SK-N-SH (cell line): ENCODE results near the gene OSGEP. TPM values are rescaled to one million over a fixed set of nuclear protein-coding genes. Genes with fewer than 3 reads are reported as not detected.
A peak's percentile ranks its signal among the peaks of the same experiment; 100 is the strongest.

Experiments
- CTCF ChIA-PET: fragments of 300-600, 350-600 bp; formaldehyde crosslinking; extraction: SDS; loops from one replicate; lab custom pipeline; 2021; lab: Yijun Ruan, JAX
- POLR2A ChIA-PET: fragments of 350-600 bp; sonication (Branson Sonifier 250); formaldehyde crosslinking; extraction: SDS; loops from one replicate; lab custom pipeline; 2020; ENCODE audit warnings: antibody characterized with exemption, inconsistent platforms; lab: Yijun Ruan, JAX
- DNase-seq: peaks from one replicate; pipeline ENCODE4 v3.0.0; 2012
- H2AFZ ChIP-seq: fragments of 200-600 bp; sonication (generic); 2 replicates; pipeline ENCODE4 v1.8.1; 2016; ENCODE audit warnings: antibody characterized with exemption, mild to moderate bottlenecking, low read depth
- H3F3A ChIP-seq: fragments of 200-600 bp; sonication (generic); replicated peaks from 2 replicates; pipeline ENCODE3; 2016; ENCODE audit warnings: antibody characterized with exemption, mild to moderate bottlenecking; ENCODE audit not compliant: insufficient read depth
- H3K27ac ChIP-seq, 2 experiments: fragments of 200-500 bp in 1 of 2; fragments of 200-600 bp in 1 of 2; sonication (Bioruptor generic) in 1 of 2; sonication (generic), shearing (Covaris generic) in 1 of 2; 2 replicates each; pipeline versions ENCODE4 v1.5.1 to v1.6.1; 2014 to 2016; ENCODE audit warnings: low read depth in 2 of 2, inconsistent platforms in 1 of 2, low read length in 1 of 2, mild to moderate bottlenecking in 1 of 2, mixed read lengths in 1 of 2
- H3K27me3 ChIP-seq: fragments of 200-600 bp; sonication (generic), shearing (Covaris generic); 2 replicates; pipeline ENCODE4 v1.6.1; 2016; ENCODE audit warnings: mixed run types; ENCODE audit not compliant: insufficient read depth
- H3K36me3 ChIP-seq, 2 experiments: fragments of 200-500 bp in 1 of 2; fragments of 200-600 bp in 1 of 2; sonication (Bioruptor generic) in 1 of 2; sonication (generic) in 1 of 2; replicated peaks in 1 of 2; 2 replicates each; pipeline versions ENCODE3 to v1.5.1; 2014 to 2016; ENCODE audit warnings: low read length in 1 of 2, mild to moderate bottlenecking in 1 of 2; ENCODE audit not compliant: insufficient read depth in 2 of 2, control insufficient read depth in 1 of 2
- H3K4me1 ChIP-seq, 2 experiments: fragments of 200-500 bp in 1 of 2; fragments of 200-600 bp in 1 of 2; sonication (Bioruptor generic) in 1 of 2; sonication (generic), shearing (Covaris generic) in 1 of 2; 2 replicates each; pipeline versions ENCODE4 v1.5.1 to v1.6.1; 2014 to 2016; ENCODE audit warnings: low read depth in 1 of 2, low read length in 1 of 2, mixed run types in 1 of 2; ENCODE audit not compliant: insufficient read depth in 2 of 2, control insufficient read depth in 1 of 2
- H3K4me2 ChIP-seq: fragments of 200-600 bp; sonication (generic), shearing (Covaris generic); 2 replicates; pipeline ENCODE4 v1.6.1; 2017; ENCODE audit warnings: mixed run types
- H3K4me3 ChIP-seq, 2 experiments: fragments of 200-500 bp in 1 of 2; fragments of 200-600 bp in 1 of 2; sonication (Bioruptor generic) in 1 of 2; sonication (generic), shearing (Covaris generic) in 1 of 2; 2 replicates each; pipeline versions ENCODE4 v1.5.1 to v1.8.1; 2014 to 2016; ENCODE audit warnings: low read depth in 2 of 2, inconsistent platforms in 1 of 2, low read length in 1 of 2, mild to moderate bottlenecking in 1 of 2, mixed read lengths in 1 of 2, moderate library complexity in 1 of 2
- H3K79me2 ChIP-seq: fragments of 200-600 bp; sonication (generic); 2 replicates; pipeline ENCODE4 v1.8.1; 2017; ENCODE audit warnings: mild to moderate bottlenecking; ENCODE audit not compliant: insufficient read depth
- H3K9ac ChIP-seq: fragments of 200-600 bp; sonication (generic); 2 replicates; pipeline ENCODE4 v1.6.1; 2017; ENCODE audit warnings: mixed run types
- H3K9me2 ChIP-seq: fragments of 200-600 bp; sonication (generic); 2 replicates; pipeline ENCODE4 v1.6.1; 2017; ENCODE audit warnings: mixed run types
- H3K9me3 ChIP-seq: fragments of 200-600 bp; sonication (generic); 2 replicates; pipeline ENCODE4 v1.6.1; 2017; ENCODE audit warnings: mixed run types, mild to moderate bottlenecking, moderate library complexity
- H4K20me1 ChIP-seq: fragments of 200-600 bp; sonication (generic); 2 replicates; pipeline ENCODE4 v1.6.1; 2017; ENCODE audit warnings: mild to moderate bottlenecking, mixed run types; ENCODE audit not compliant: insufficient read depth
- ELF1 ChIP-seq: IDR thresholded peaks from 2 replicates; pipeline ENCODE4 v1.4.0; 2012
- GABPA ChIP-seq: IDR thresholded peaks from 2 replicates; pipeline ENCODE4 v1.4.0; 2012; ENCODE audit warnings: low read depth, mild to moderate bottlenecking
- MXI1 ChIP-seq: IDR thresholded peaks from 2 replicates; pipeline ENCODE4 v1.6.1; 2012; ENCODE audit warnings: mild to moderate bottlenecking, low read depth, low read length, improper control_type of control experiment
- NFIC ChIP-seq: IDR thresholded peaks from 2 replicates; pipeline ENCODE4 v1.4.0; 2012; ENCODE audit warnings: borderline replicate concordance
- POLR2AphosphoS5 ChIP-seq: IDR thresholded peaks from 2 replicates; pipeline ENCODE4 v1.6.1; 2012; ENCODE audit warnings: low read depth, low read length
- RAD21 ChIP-seq: IDR thresholded peaks from 2 replicates; pipeline ENCODE4 v1.6.1; 2012; ENCODE audit warnings: mild to moderate bottlenecking, low read length
- RCOR1 ChIP-seq: fragments of 150-350 bp; IDR thresholded peaks from 2 replicates; pipeline ENCODE4 v1.6.1; 2017; ENCODE audit warnings: antibody characterized with exemption, low read length
- TAF1 ChIP-seq: IDR thresholded peaks from 2 replicates; pipeline ENCODE4 v1.6.1; 2012; ENCODE audit warnings: low read depth, mild to moderate bottlenecking, low read length, moderate library complexity, borderline replicate concordance
- TCF12 ChIP-seq: IDR thresholded peaks from 2 replicates; pipeline ENCODE4 v1.4.0; 2012
- WGBS: methylation state at CpG from one replicate; pipeline ENCODE4 v1.1.6; 2017; ENCODE audit warnings: low lambda C conversion rate; 5-methylcytosine and 5-hydroxymethylcytosine counted together
- polyA plus RNA-seq, 3 experiments: library from polyadenylated mRNA; depleted of rRNA; stranded (reverse); fragments of >200 nt; gene quantifications; 2 replicates each; pipeline ENCODE4 v1.2.3, GENCODE V29; 2012
- TF ChIP-seq, protein P1 (sequence below): IDR thresholded peaks from 2 replicates; pipeline ENCODE4 v1.6.1; 2012; ENCODE audit warnings: mild to moderate bottlenecking, low read depth, low read length, moderate library complexity
- TF ChIP-seq, protein P2 (sequence below): IDR thresholded peaks from 2 replicates; pipeline ENCODE4 v1.4.0; 2012; ENCODE audit warnings: low read depth
- TF ChIP-seq, protein P3 (sequence below): IDR thresholded peaks from 2 replicates; pipeline ENCODE4; 2012

The OSGEP gene
- polyA plus RNA-seq, 1 of the 3 experiments (the other 2 are of a cell fraction): 32.9 TPM

DNA sequence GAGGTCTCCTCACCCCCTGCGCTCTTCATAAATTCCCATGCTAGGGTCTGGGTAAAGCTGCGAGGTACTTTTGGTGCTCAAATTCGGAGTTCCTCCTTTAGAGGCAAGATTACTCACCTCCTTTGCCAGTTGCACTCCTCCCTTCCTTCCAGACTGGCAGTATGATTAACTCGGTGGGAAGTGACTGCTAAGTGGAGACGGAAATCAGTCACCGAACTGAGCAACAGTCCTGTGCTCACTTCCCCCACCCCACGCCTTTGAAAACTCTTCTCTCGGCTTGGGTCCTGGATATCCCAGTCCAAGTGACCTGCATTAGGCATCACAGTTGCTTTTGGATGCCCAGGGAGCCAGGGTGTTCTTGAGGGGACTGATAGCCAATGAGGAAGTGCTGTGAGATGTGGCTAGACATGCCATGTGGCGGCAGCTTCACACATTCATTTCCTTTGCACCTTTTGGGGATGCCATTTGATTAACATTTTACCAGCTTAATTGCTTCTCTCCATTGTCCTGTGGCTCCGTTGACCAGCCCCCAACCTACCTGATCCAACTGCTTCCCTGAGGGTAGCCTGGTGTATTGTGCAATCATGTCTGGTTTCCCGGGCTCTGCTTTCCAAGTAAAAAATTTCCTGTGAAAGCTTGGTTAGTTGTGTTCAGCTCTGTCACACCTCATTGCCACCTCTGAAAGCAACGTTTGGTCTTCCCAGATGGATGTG is 15.4 kb upstream of the OSGEP start:
- Histone ChIP-seq H3K4me3 (peak overlapping the region; percentile 78 to 84), H3K27ac (peak overlapping the region; percentile 64 to 91), H3K79me2 (peaks cover 24% of the 10 kb centered on the region), H3K9me2 (no peaks in the 10 kb centered on the region), H3K27me3 (no peaks in the 10 kb centered on the region; the same call in 1 of the 2 replicates), H3K36me3 (peaks cover 7 to 21% of the 10 kb centered on the region in 2 experiments), H2AFZ (peak overlapping the region; percentile 89), H3F3A (peaks cover 5% of the 10 kb centered on the region), H3K4me2 (peak overlapping the region; percentile 91), H3K9ac (peak overlapping the region; percentile 79), H3K4me1 (peaks cover 0 to 14% of the 10 kb centered on the region in 2 experiments; a peak in 2 of 4 replicates), H3K9me3 (no peaks in the 10 kb centered on the region), H4K20me1 (no peaks in the 10 kb centered on the region)
- no peak for DNase-seq
- TF ChIP-seq TCF12 (no peak), RCOR1 (no peak), TAF1 (peak; percentile 42; the same call in 1 of the 2 replicates), MXI1 (peak; percentile 73), NFIC (no peak), POLR2AphosphoS5 (no peak), GABPA (peak; percentile 18; the same call in 1 of the 2 replicates), ELF1 (peak; percentile 31; the same call in 1 of the 2 replicates), RAD21 (no peak)
- TF ChIP-seq, protein P1, sequence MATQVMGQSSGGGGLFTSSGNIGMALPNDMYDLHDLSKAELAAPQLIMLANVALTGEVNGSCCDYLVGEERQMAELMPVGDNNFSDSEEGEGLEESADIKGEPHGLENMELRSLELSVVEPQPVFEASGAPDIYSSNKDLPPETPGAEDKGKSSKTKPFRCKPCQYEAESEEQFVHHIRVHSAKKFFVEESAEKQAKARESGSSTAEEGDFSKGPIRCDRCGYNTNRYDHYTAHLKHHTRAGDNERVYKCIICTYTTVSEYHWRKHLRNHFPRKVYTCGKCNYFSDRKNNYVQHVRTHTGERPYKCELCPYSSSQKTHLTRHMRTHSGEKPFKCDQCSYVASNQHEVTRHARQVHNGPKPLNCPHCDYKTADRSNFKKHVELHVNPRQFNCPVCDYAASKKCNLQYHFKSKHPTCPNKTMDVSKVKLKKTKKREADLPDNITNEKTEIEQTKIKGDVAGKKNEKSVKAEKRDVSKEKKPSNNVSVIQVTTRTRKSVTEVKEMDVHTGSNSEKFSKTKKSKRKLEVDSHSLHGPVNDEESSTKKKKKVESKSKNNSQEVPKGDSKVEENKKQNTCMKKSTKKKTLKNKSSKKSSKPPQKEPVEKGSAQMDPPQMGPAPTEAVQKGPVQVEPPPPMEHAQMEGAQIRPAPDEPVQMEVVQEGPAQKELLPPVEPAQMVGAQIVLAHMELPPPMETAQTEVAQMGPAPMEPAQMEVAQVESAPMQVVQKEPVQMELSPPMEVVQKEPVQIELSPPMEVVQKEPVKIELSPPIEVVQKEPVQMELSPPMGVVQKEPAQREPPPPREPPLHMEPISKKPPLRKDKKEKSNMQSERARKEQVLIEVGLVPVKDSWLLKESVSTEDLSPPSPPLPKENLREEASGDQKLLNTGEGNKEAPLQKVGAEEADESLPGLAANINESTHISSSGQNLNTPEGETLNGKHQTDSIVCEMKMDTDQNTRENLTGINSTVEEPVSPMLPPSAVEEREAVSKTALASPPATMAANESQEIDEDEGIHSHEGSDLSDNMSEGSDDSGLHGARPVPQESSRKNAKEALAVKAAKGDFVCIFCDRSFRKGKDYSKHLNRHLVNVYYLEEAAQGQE: 0 out of 2 replicates have a peak, but pooled peaks have one; percentile 28
- TF ChIP-seq, protein P2, sequence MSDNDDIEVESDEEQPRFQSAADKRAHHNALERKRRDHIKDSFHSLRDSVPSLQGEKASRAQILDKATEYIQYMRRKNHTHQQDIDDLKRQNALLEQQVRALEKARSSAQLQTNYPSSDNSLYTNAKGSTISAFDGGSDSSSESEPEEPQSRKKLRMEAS: no peak
- TF ChIP-seq, protein P3, sequence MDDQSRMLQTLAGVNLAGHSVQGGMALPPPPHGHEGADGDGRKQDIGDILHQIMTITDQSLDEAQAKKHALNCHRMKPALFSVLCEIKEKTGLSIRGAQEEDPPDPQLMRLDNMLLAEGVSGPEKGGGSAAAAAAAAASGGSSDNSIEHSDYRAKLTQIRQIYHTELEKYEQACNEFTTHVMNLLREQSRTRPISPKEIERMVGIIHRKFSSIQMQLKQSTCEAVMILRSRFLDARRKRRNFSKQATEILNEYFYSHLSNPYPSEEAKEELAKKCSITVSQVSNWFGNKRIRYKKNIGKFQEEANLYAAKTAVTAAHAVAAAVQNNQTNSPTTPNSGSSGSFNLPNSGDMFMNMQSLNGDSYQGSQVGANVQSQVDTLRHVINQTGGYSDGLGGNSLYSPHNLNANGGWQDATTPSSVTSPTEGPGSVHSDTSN: peak; percentile 29; the same call in 1 of the 2 replicates
- ChIA-PET POLR2A (interaction anchor here (0.7 to 3.1 kb wide), 8 partner anchors 8 to 127 kb away, joined by 3 to 35 read pairs (median 3); partner anchors contain the start of genes APEX1, OSGEP, PARP2 and PIP4P1), CTCF (interaction anchor here (0.6 to 1.6 kb wide), 4 partner anchors 14 to 143 kb away, joined by 3 to 5 read pairs (median 4); no protein-coding TSS in a partner anchor)
- WGBS: 2% methylated on average over 10 of the region's 12 CpGs
